Prostate gland (tissue), 2 donors: ENCODE measurements around the gene NR2C2.

Experiments used
- POLR2A ChIP-seq: fragments of 450-650 bp; IDR thresholded peaks from one replicate; pipeline ENCODE4 v1.6.1; 2016; ENCODE audit warnings: antibody characterized with exemption, mild to moderate bottlenecking
- POLR2AphosphoS5 ChIP-seq: sonication (generic); formaldehyde crosslinking; IDR thresholded peaks from one replicate; pipeline ENCODE4 v1.6.1; 2017; ENCODE audit warnings: antibody characterized with exemption
- TF ChIP-seq, protein P1 (sequence below), 4 experiments: fragments of 200-600 bp in 2 of 4; fragments of 450-650 bp in 2 of 4; sonication (generic) in 2 of 4; IDR thresholded peaks; 1 replicate in 3 of 4; 2 replicates in 1 of 4; pipeline ENCODE4 v1.5.1; 2016 to 2019; ENCODE audit warnings: antibody characterized with exemption in 4 of 4, mild to moderate bottlenecking in 2 of 4, moderate library complexity in 2 of 4

DNA sequence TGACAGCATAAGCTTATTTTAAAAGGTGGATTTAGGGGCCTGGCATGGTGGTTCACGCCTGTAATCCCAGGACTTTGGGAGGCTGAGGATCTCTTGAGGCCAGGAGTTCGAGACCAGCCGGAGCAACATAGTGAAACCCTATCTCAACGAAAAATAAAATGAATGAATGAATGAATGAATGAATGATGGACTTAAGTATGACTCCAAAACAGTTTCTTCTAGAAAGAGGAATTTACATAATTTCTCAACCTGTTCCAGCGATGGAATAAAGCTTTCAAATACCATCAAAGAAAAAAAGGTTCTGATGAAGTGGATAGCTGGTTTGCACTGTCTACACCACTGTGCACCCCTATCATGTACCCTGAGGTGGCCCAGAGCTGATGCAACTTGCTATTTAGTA is 20.1 kb upstream of the NR2C2 start:
- no peak for TF ChIP-seq POLR2AphosphoS5
- no peak for TF ChIP-seq POLR2A
- TF ChIP-seq, protein P1, sequence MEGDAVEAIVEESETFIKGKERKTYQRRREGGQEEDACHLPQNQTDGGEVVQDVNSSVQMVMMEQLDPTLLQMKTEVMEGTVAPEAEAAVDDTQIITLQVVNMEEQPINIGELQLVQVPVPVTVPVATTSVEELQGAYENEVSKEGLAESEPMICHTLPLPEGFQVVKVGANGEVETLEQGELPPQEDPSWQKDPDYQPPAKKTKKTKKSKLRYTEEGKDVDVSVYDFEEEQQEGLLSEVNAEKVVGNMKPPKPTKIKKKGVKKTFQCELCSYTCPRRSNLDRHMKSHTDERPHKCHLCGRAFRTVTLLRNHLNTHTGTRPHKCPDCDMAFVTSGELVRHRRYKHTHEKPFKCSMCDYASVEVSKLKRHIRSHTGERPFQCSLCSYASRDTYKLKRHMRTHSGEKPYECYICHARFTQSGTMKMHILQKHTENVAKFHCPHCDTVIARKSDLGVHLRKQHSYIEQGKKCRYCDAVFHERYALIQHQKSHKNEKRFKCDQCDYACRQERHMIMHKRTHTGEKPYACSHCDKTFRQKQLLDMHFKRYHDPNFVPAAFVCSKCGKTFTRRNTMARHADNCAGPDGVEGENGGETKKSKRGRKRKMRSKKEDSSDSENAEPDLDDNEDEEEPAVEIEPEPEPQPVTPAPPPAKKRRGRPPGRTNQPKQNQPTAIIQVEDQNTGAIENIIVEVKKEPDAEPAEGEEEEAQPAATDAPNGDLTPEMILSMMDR (IDR thresholded peaks at IDR 0.05), result no peak
